GM19455 (cell line): ENCODE results near the gene DGAT2.
"Not testable (repeated sequence)": the region's sequence is repeated elsewhere in the genome, so short reads cannot be mapped to it uniquely, and the experiment has no call there.

ENCODE experiments used
- ATAC-seq: cut with Tn5 transposase; IDR thresholded peaks from one replicate; pipeline ENCODE4 v1.9.1; 2021; ENCODE audit not compliant: unreplicated experiment

Gene DGAT2, protein sequence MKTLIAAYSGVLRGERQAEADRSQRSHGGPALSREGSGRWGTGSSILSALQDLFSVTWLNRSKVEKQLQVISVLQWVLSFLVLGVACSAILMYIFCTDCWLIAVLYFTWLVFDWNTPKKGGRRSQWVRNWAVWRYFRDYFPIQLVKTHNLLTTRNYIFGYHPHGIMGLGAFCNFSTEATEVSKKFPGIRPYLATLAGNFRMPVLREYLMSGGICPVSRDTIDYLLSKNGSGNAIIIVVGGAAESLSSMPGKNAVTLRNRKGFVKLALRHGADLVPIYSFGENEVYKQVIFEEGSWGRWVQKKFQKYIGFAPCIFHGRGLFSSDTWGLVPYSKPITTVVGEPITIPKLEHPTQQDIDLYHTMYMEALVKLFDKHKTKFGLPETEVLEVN

GRCh38 chr11:75768112-75768908 is at the start of gene DGAT2:
DGAT2 (plus strand) TSS chr11:75768778; CDS start chr11:75768992, 214 bp downstream.
- peak; percentile 73 for ATAC-seq

- ATAC-seq = no peak
These were observed 49.0 kb upstream of the DGAT2 start for GRCh38 chr11:75719340-75720239.

DNA sequence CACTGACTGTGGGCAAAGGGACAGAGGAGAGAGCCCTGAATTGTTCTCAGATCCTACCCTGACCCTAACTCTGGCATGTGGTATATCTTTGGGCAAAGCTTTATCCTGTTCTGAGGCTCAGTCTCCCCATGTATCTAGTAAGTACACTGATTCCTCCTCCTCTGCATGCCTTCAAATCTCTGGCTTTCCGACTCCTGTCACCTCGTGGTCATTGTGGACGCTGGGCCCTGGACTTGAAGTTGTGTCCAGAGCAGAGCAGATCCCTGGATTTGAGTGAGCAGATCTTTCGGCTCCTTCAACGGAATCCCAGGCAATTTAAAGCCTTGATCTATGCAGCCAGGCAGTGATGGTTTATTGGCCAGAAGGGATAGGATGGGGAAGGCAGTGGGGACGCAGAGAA is 47.9 kb upstream of the DGAT2 start:
- no peak for ATAC-seq

- no peak for ATAC-seq
These were observed 46.5 kb upstream of the DGAT2 start for GRCh38 chr11:75721852-75722668.

DNA sequence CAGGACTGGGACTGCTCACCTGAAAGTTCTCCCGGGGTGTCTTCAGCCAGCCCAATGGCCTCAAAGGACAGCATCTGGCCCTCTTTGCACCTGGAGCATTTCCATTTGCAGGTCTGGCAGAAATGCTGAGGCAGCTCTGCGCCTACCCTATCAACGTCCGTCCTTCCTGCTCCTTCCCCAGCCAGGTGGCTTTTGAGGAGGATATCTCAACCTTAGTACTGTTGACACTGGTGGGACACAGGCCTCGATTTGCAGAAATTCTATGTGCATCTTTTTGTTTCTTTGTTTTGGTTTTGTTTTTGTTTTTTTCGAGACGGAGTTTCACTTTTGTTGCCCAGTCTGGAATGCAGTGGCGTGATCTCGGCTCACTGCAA is 45.9 kb upstream of the DGAT2 start:
- ATAC-seq = no peak

- ATAC-seq = no peak
These were observed 42.8 kb upstream of the DGAT2 start for GRCh38 chr11:75725547-75726320.

DNA sequence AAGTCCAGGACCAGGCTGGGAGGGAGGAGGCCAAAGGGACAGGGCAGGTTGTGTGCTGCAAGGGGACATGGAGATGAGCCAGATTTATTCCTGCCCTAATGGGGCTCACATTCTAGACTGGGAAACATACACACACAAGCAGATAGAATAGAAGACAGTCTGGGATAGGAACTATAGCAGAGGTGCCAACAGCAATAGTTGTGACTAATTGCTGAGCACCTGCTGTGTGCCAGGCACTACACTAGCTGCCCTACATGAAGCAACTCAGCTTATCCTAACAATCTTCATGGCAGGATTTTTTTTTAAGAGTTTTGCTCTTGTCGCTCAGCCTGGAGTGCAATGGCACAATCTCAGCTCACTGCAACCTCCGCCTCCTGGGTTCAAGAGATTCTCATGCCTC is 39.6 kb upstream of the DGAT2 start:
- no peak for ATAC-seq

DNA sequence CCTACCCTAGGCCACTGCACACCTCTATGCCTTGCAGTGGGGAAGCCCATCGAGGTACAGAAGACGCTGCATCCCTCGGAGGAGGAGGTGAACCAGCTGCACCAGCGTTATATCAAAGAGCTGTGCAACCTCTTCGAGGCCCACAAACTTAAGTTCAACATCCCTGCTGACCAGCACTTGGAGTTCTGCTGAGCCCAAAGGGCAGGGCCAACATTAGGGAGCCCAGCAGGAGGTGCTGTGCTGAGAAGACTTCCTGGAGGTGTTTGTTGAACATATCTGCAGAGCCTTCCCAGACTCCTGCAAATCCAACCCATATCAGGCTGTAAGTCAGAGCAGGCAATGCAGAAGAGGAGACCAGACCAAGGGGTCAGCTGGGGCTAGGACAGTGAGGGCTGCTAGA is 37.5 kb upstream of the DGAT2 start:
- ATAC-seq = no peak

DNA sequence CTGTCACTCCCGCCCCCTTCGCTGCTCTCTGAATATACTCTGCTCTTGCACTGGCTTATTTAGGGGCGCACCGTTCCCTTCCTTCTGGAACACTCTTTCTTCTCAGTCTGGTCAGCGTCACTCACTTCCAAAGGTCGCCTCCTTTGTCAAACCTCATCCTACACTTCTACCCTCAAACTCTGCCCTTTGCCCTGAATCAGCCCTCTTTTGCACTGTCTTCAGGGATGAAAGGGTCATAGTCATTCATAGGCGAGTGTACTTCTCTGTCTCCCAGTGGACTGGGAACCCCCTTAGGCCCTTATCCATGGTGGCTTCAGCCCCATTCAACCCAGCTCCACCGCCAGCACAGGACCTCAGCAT is 35.5 kb upstream of the DGAT2 start:
- ATAC-seq = no peak

GRCh38 chr11:75733431-75734107 is 35.0 kb upstream of the DGAT2 start:
- no peak for ATAC-seq

- ATAC-seq = no peak
These were observed 33.9 kb upstream of the DGAT2 start for GRCh38 chr11:75734491-75735180.

- no peak for ATAC-seq
These were observed 33.3 kb upstream of the DGAT2 start for GRCh38 chr11:75735181-75735845.

GRCh38 chr11:75737314-75737713 is 31.3 kb upstream of the DGAT2 start:
- ATAC-seq = no peak

- no peak for ATAC-seq
These were observed 27.9 kb upstream of the DGAT2 start for GRCh38 chr11:75740681-75741080.

- ATAC-seq = not testable (repeated sequence)
These were observed 25.4 kb upstream of the DGAT2 start for GRCh38 chr11:75743159-75743558.

DNA sequence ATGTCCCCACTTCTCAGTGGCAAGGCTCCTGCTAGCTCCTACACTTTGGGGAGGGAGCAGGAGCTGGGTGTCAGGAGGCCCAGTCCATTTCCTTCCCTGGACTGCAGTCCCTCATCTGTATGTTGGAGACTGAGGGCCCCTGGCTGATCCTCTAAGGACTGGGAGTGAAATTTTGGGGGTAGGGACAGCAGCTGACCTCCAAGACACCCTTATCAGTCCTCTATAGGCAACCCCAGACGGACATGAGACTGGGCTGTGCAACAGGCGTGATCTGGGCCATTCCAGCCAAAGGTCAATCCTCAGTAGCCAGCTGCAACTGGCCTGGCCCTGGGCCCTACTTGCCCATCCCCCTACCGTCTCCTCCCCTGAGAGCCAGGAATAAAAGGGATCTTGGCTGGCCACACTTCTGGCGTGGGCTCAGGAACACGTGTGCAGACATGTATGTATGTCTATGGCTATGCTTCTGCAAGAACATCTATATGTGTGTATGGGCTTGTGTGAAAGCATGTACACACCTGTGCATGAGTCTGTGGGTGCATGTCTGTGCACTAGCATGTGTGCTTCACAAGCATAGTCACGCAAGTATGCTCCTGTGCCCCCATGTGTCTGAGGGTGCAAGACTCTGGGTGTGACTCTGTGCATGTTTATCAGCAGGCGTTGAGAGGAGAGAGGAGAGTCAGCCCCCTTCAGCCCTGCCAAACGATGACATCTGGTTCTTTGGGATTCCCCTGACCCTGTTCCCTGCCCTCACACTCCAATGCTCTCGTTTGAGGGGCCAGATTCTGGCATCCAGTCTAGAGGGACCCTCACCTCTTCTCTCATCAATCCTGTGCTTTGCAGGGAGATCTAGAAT is 24.6 kb upstream of the DGAT2 start:
- ATAC-seq = no peak

- no peak for ATAC-seq
These were observed 22.8 kb upstream of the DGAT2 start for GRCh38 chr11:75745807-75746206.
